ENCODE measurements around the gene TNFRSF18. TPM values are rescaled to one million over a fixed set of nuclear protein-coding genes. Genes with fewer than 3 reads are reported as not detected.

TNFRSF18 gene
- total RNA-seq, 2 experiments from 2014 or later, result not detected

DNA sequence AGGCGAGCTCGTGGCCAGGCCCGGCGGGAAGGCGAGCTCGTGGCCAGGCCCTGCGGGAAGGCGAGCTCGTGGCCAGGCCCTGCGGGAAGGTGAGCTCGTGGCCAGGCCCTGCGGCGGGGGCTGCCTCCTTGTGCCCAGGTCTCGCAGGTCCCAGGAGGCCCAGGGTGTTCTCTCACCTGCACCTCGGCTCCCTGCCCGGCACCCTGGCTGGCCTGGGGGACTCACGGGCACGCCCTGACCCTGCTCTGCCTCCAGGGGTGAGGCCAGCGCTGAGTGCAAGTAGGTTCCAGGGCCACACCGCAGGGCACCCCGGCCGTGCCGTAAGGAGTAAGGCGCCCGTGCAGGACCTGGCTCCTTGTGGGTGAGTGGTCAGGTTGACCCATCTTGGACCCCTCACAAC lies 21.0 kb upstream of the TNFRSF18 start:
- POLR2A ChIA-PET, result no interaction called here
- Histone ChIP-seq H3K79me2 (ENCODE audit: insufficient read depth, low read depth, low read length) (peaks cover 32% of the 10 kb centered on the region), H2AFZ (ENCODE audit: low read length) (no peak overlapping the region), H3K4me3 (ENCODE audit: low read depth, low read length, poor library complexity, severe bottlenecking) (no peak overlapping the region), H3K9me3 (ENCODE audit: low read length) (no peaks in the 10 kb centered on the region), H3K4me1 (ENCODE audit: insufficient read depth, low read length, poor library complexity, severe bottlenecking) (peaks cover 13% of the 10 kb centered on the region), H3K36me3 (ENCODE audit: insufficient read depth, low read length) (peaks cover 71% of the 10 kb centered on the region), H3K4me2 (ENCODE audit: low read length) (no peak overlapping the region), H4K20me1 (ENCODE audit: insufficient read depth, low read length) (no peaks in the 10 kb centered on the region), H3K27ac (ENCODE audit: low read depth, low read length, poor library complexity, severe bottlenecking) (no peak overlapping the region), H3K9me2 (ENCODE audit: insufficient read depth, low read length) (no peaks in the 10 kb centered on the region)
- DNase-seq (ENCODE audit: low spot score), result no peak
- intact Hi-C loops (cut with micrococcal nuclease; ENCODE audit: unreplicated experiment), result no loop called here
- BruUV-seq (replicated peaks), result no TSS peak
- CTCF ChIA-PET (ENCODE audit: unreplicated experiment), result no interaction called here
- TF ChIP-seq EZH2phosphoT487 (IDR thresholded peaks at IDR 0.05; ENCODE audit: borderline replicate concordance, low read depth, low read length), result no peak
- TF ChIP-seq, protein P1, sequence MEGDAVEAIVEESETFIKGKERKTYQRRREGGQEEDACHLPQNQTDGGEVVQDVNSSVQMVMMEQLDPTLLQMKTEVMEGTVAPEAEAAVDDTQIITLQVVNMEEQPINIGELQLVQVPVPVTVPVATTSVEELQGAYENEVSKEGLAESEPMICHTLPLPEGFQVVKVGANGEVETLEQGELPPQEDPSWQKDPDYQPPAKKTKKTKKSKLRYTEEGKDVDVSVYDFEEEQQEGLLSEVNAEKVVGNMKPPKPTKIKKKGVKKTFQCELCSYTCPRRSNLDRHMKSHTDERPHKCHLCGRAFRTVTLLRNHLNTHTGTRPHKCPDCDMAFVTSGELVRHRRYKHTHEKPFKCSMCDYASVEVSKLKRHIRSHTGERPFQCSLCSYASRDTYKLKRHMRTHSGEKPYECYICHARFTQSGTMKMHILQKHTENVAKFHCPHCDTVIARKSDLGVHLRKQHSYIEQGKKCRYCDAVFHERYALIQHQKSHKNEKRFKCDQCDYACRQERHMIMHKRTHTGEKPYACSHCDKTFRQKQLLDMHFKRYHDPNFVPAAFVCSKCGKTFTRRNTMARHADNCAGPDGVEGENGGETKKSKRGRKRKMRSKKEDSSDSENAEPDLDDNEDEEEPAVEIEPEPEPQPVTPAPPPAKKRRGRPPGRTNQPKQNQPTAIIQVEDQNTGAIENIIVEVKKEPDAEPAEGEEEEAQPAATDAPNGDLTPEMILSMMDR (conservative IDR thresholded peaks at IDR 0.05; ENCODE audit: low read length), result no peak

DNA sequence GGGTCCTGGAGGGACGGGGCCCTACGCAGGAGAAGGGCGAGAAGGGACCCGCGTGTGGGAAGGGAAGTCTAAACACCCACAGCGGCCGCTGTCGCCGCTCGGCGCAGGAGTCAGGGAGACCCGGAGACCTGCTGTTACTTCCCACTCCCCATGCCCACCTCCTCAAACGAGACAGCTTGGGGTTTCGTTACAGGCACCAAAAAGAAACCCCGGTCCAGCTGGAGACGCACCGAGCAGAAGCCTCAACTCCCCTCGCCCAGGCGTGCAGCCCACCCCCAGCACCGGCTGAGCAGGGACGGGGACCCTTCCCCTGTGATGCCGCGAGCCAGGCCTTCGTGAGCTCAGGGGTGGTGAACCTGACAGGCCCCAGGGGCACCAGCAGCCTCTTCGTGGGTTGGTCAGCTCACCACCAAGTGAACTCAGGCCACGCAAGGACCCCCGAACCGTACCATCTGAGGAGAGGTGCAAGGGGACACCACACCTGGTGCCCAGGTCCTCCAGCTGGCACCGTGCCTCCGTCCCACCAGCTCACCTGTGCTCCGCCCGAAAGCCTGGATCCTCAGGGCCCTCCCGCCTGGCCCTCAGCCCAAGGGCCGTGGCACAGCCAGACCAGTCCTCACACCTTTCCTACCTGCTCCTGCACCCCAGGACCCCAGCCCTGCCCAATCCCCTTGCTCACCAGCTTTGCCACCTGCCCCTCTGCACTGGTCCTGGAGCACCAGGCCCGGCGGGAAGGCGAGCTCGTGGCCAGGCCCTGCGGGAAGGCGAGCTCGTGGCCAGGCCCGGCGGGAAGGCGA lies 20.4 kb upstream of the TNFRSF18 start:
- no peak for DNase-seq (ENCODE audit: low spot score)
- no peak overlapping the region for H3K4me2 ChIP-seq (ENCODE audit: low read length)
- H3K4me3 ChIP-seq (ENCODE audit: low read depth, low read length, poor library complexity, severe bottlenecking), result no peak overlapping the region
- no peaks in the 10 kb centered on the region for H3K9me3 ChIP-seq (ENCODE audit: low read length)
- TF ChIP-seq, protein P1 (conservative IDR thresholded peaks at IDR 0.05; ENCODE audit: low read length), result no peak
- H4K20me1 ChIP-seq (ENCODE audit: insufficient read depth, low read length), result no peaks in the 10 kb centered on the region
- POLR2A ChIA-PET, result no interaction called here
- peaks cover 32% of the 10 kb centered on the region for H3K79me2 ChIP-seq (ENCODE audit: insufficient read depth, low read depth, low read length)
- H3K36me3 ChIP-seq (ENCODE audit: insufficient read depth, low read length), result peaks cover 78% of the 10 kb centered on the region
- peaks cover 13% of the 10 kb centered on the region for H3K4me1 ChIP-seq (ENCODE audit: insufficient read depth, low read length, poor library complexity, severe bottlenecking)
- H3K9me2 ChIP-seq (ENCODE audit: insufficient read depth, low read length), result no peaks in the 10 kb centered on the region
- H3K27ac ChIP-seq (ENCODE audit: low read depth, low read length, poor library complexity, severe bottlenecking), result no peak overlapping the region
- intact Hi-C loops (cut with micrococcal nuclease; ENCODE audit: unreplicated experiment), result no loop called here
- CTCF ChIA-PET (ENCODE audit: unreplicated experiment), result no interaction called here
- no peak overlapping the region for H2AFZ ChIP-seq (ENCODE audit: low read length)
- no TSS peak for BruUV-seq (replicated peaks)

DNA sequence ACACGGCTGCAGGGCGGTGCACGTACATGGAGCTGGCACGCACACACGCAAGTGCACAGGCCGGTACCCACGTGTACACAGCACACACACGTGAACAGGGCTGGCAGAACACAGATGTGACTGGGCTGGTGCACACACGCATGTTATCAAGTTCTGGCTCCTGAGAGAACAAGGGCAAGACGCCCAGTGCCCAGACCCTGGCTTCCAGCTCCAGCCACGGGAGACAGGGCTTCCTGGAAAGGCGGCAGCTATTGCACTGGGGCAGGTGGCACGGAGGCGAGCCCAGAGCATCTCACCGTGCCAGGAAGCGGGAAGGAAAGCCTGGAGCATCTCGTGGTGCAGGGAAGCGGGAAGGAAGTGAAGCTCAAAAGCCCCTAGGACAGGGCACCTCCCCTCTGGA lies 19.5 kb upstream of the TNFRSF18 start:
- ChIA-PET CTCF (ENCODE audit: unreplicated experiment) (no interaction called here), POLR2A (no interaction called here)
- DNase-seq (ENCODE audit: low spot score), result no peak
- H3K9me3 ChIP-seq (ENCODE audit: low read length), result no peaks in the 10 kb centered on the region
- H3K36me3 ChIP-seq (ENCODE audit: insufficient read depth, low read length), result peaks cover 85% of the 10 kb centered on the region
- peaks cover 13% of the 10 kb centered on the region for H3K4me1 ChIP-seq (ENCODE audit: insufficient read depth, low read length, poor library complexity, severe bottlenecking)
- H3K4me3 ChIP-seq (ENCODE audit: low read depth, low read length, poor library complexity, severe bottlenecking), result no peak overlapping the region
- no peaks in the 10 kb centered on the region for H3K9me2 ChIP-seq (ENCODE audit: insufficient read depth, low read length)
- BruUV-seq (replicated peaks), result no TSS peak
- peaks cover 26% of the 10 kb centered on the region for H3K79me2 ChIP-seq (ENCODE audit: insufficient read depth, low read depth, low read length)
- intact Hi-C loops (cut with micrococcal nuclease; ENCODE audit: unreplicated experiment), result no loop called here
- H3K27ac ChIP-seq (ENCODE audit: low read depth, low read length, poor library complexity, severe bottlenecking), result no peak overlapping the region
- no peak overlapping the region for H3K4me2 ChIP-seq (ENCODE audit: low read length)
- no peak for TF ChIP-seq EZH2phosphoT487 (IDR thresholded peaks at IDR 0.05; ENCODE audit: borderline replicate concordance, low read depth, low read length)
- TF ChIP-seq, protein P1 (conservative IDR thresholded peaks at IDR 0.05; ENCODE audit: low read length), result no peak
- no peaks in the 10 kb centered on the region for H4K20me1 ChIP-seq (ENCODE audit: insufficient read depth, low read length)
- no peak overlapping the region for H2AFZ ChIP-seq (ENCODE audit: low read length)

All from OCI-LY7 (cell line).